Neural progenitor cell (in vitro differentiated cells): Measurements from ENCODE around the gene NAT8L. TPM values are rescaled to one million over a fixed set of nuclear protein-coding genes. Genes with fewer than 3 reads are reported as not detected.

Experiments used
- DNase-seq: peaks from one replicate; pipeline ENCODE4 v3.0.0-alpha.2; 2016; ENCODE audit warnings: low spot score
- H2AFZ ChIP-seq: fragments of 200-600 bp; sonication (generic); replicated peaks from 2 replicates; pipeline ENCODE4 v1.6.1; 2016; ENCODE audit warnings: antibody characterized with exemption
- H3F3A ChIP-seq: fragments of 200-600 bp; sonication (generic); 2 replicates; pipeline ENCODE4 v1.6.1; 2016; ENCODE audit warnings: antibody characterized with exemption, low read depth
- H3K27ac ChIP-seq: fragments of 200-600 bp; sonication (generic); 2 replicates; pipeline ENCODE4 v1.5.1; 2016; ENCODE audit warnings: mild to moderate bottlenecking
- H3K27me3 ChIP-seq: fragments of 200-600 bp; sonication (generic); 2 replicates; pipeline ENCODE4 v1.6.1; 2016; ENCODE audit warnings: mild to moderate bottlenecking, moderate library complexity
- H3K36me3 ChIP-seq: fragments of 200-600 bp; sonication (generic); 2 replicates; pipeline ENCODE4 v1.5.1; 2016
- H3K4me1 ChIP-seq: fragments of 200-600 bp; sonication (generic); 2 replicates; pipeline ENCODE4 v1.6.1; 2016; ENCODE audit warnings: mixed run types
- H3K4me2 ChIP-seq: fragments of 200-600 bp; sonication (generic); 2 replicates; pipeline ENCODE4 v1.6.1; 2016
- H3K4me3 ChIP-seq: fragments of 200-600 bp; sonication (generic); 2 replicates; pipeline ENCODE4 v1.5.1; 2016
- H3K79me2 ChIP-seq: fragments of 200-600 bp; sonication (generic); 2 replicates; pipeline ENCODE4 v1.6.1; 2016; ENCODE audit warnings: low read depth
- H3K9ac ChIP-seq: fragments of 200-600 bp; sonication (generic); 2 replicates; pipeline ENCODE4 v1.6.1; 2016
- H3K9me3 ChIP-seq: fragments of 200-600 bp; sonication (generic); 2 replicates; pipeline ENCODE4 v1.5.1; 2016; ENCODE audit warnings: low read depth
- H4K20me1 ChIP-seq: fragments of 200-600 bp; sonication (generic); 2 replicates; pipeline ENCODE4 v1.6.1; 2016; ENCODE audit warnings: low read depth
- H3K27ac Mint-ChIP-seq: 3 replicates; pipeline ENCODE4 v1.8.0; 2021; ENCODE audit warnings: mixed read lengths
- H3K27me3 Mint-ChIP-seq: 2 replicates; pipeline ENCODE4 v1.8.0; 2022; ENCODE audit warnings: low read depth, mild to moderate bottlenecking, inconsistent platforms, moderate library complexity, mixed read lengths; ENCODE audit not compliant: insufficient read depth
- H3K36me3 Mint-ChIP-seq: 3 replicates; pipeline ENCODE4 v1.8.0; 2021; ENCODE audit warnings: mixed read lengths
- H3K4me1 Mint-ChIP-seq: 3 replicates; pipeline ENCODE4 v1.8.0; 2021; ENCODE audit warnings: mixed read lengths
- H3K4me3 Mint-ChIP-seq: 3 replicates; pipeline ENCODE4 v1.8.0; 2021; ENCODE audit warnings: mild to moderate bottlenecking, moderate library complexity, mixed read lengths
- H3K9me3 Mint-ChIP-seq: 3 replicates; pipeline ENCODE4 v1.8.0; 2020; ENCODE audit warnings: mixed read lengths
- EZH2 ChIP-seq: fragments of 200-600 bp; sonication (generic); IDR thresholded peaks from 2 replicates; pipeline ENCODE4 v1.6.1; 2017; ENCODE audit warnings: antibody characterized with exemption, mild to moderate bottlenecking, moderate library complexity
- EZH2phosphoT487 ChIP-seq: fragments of 200-600 bp; sonication (generic); IDR thresholded peaks from 2 replicates; pipeline ENCODE4 v1.6.1; 2017; ENCODE audit warnings: antibody characterized with exemption
- total RNA-seq: library from RNA; depleted of rRNA; stranded (reverse); fragments of >200 nt; gene quantifications from 2 replicates; pipeline ENCODE4 v1.2.3, GENCODE V29; 2015; ENCODE audit warnings: low replicate concordance
- TF ChIP-seq, protein P1 (sequence below): fragments of 200-600 bp; sonication (generic); IDR thresholded peaks from 2 replicates; pipeline ENCODE4 v1.5.1; 2017; ENCODE audit warnings: antibody characterized with exemption, mild to moderate bottlenecking

The NAT8L gene
- total RNA-seq, 1 donor from 2014 or later = 0.62 TPM

DNA sequence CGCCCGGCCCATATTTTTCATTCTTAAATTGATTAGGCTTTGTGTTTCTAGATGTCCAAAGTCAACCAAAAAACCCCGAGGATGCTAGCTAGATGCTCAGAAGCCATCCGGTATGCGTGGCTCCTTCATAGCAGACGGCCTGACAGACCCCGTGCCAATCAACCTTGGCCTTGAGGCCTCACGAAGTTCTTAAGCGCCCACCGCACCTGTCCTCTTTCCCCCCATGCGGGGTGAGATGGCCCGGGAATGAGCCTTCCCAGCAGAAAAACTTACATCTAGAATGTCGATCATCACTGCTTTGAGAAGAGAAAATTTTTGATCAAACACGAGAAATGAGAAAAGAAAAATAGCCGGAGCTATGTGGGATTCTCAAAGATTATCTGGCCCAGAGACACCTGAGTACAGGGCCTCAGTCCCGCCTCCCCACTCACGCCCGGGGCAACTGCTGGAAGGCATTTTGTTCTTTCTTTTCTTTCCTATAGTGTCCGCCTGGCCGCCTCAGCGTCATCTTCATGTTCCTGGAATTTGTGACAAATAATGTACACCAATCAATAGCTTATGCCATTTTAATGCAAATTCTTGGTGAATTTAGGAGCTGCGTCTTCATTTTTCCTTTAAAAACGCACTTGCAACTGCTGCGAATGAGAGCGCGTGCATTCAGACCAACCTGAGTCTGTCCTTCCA is 1.6 kb upstream of the NAT8L start:
- TF ChIP-seq, protein P1, sequence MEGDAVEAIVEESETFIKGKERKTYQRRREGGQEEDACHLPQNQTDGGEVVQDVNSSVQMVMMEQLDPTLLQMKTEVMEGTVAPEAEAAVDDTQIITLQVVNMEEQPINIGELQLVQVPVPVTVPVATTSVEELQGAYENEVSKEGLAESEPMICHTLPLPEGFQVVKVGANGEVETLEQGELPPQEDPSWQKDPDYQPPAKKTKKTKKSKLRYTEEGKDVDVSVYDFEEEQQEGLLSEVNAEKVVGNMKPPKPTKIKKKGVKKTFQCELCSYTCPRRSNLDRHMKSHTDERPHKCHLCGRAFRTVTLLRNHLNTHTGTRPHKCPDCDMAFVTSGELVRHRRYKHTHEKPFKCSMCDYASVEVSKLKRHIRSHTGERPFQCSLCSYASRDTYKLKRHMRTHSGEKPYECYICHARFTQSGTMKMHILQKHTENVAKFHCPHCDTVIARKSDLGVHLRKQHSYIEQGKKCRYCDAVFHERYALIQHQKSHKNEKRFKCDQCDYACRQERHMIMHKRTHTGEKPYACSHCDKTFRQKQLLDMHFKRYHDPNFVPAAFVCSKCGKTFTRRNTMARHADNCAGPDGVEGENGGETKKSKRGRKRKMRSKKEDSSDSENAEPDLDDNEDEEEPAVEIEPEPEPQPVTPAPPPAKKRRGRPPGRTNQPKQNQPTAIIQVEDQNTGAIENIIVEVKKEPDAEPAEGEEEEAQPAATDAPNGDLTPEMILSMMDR = no peak
- TF ChIP-seq EZH2 (peak; percentile 11), EZH2phosphoT487 (no peak)
- Histone ChIP-seq H3K36me3 (no peaks in the 10 kb centered on the region), H3K27ac (no peak overlapping the region), H3K9me3 (no peaks in the 10 kb centered on the region), H3K4me1 (peaks cover 13% of the 10 kb centered on the region), H3K9ac (no peak overlapping the region), H3K27me3 (peaks cover 88% of the 10 kb centered on the region), H4K20me1 (peaks cover 26% of the 10 kb centered on the region), H3K79me2 (no peaks in the 10 kb centered on the region), H3F3A (peaks cover 16% of the 10 kb centered on the region), H3K4me3 (peak overlapping the region; percentile 69), H2AFZ (no peak overlapping the region), H3K4me2 (peak overlapping the region; percentile 74)
- Mint-ChIP-seq H3K4me3 (peak overlapping the region; percentile 90), H3K36me3 (no peaks in the 10 kb centered on the region), H3K9me3 (no peaks in the 10 kb centered on the region), H3K27ac (no peak overlapping the region), H3K4me1 (peaks cover 9% of the 10 kb centered on the region), H3K27me3 (peaks cover 18% of the 10 kb centered on the region)
- DNase-seq = no peak

DNA sequence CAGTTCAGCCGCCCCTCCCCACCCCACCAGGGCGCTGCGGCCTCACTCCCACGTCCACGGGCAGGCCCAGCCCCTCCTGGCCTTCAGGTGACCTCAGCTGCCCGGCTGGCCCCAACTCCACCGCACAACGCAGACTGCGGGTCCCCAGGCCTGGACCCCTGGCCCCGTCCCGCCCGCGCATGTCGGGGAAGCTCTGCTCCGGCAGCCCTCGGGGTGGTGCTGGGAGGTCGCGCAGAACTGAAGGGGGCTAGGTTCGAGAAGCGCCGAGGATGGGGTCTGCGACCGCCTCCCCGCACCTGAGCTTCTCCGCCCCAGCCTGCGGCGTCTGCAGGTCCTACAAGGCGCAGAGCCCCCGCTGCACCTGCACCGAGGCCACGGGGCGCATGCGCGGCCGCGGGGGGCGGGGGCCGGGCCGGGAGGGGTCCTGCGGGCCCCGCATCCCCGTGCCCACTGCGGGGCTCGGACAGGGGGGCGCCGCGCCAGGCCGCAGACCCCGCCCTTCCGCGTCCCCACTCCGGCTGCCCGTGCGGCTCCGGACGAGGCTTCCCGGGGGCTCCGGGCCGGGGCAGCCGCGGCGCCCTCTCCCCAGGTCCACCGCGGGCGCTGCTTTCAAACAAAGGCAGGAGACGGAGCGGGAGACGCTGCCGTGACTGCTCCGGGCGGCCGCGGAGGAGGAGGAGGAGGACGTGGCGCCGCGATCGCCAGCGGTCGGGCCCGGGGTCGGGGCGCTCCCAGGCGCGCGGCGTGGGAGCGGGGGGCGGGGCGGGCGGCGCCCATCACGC is 672 bp upstream of the NAT8L start:
- no peak overlapping the region for H3K27ac Mint-ChIP-seq
- Histone ChIP-seq H3K4me3 (peak overlapping the region; percentile 69), H3K4me1 (peaks cover 13% of the 10 kb centered on the region), H3K9me3 (no peaks in the 10 kb centered on the region), H4K20me1 (peaks cover 26% of the 10 kb centered on the region), H2AFZ (peak overlapping the region; percentile 85), H3K9ac (no peak overlapping the region), H3K4me2 (peak overlapping the region; percentile 74), H3F3A (peaks cover 16% of the 10 kb centered on the region), H3K79me2 (no peaks in the 10 kb centered on the region), H3K36me3 (no peaks in the 10 kb centered on the region), H3K27ac (no peak overlapping the region), H3K27me3 (peaks cover 82% of the 10 kb centered on the region)
- DNase-seq = peak; percentile 72
- H3K9me3 Mint-ChIP-seq = no peaks in the 10 kb centered on the region
- H3K4me1 Mint-ChIP-seq = peaks cover 9% of the 10 kb centered on the region
- peak overlapping the region; percentile 90 for H3K4me3 Mint-ChIP-seq
- H3K36me3 Mint-ChIP-seq = no peaks in the 10 kb centered on the region
- peaks cover 18% of the 10 kb centered on the region for H3K27me3 Mint-ChIP-seq
- TF ChIP-seq EZH2phosphoT487 (peak; percentile 71), EZH2 (peak; percentile 74)
- TF ChIP-seq, protein P1 = no peak

DNA sequence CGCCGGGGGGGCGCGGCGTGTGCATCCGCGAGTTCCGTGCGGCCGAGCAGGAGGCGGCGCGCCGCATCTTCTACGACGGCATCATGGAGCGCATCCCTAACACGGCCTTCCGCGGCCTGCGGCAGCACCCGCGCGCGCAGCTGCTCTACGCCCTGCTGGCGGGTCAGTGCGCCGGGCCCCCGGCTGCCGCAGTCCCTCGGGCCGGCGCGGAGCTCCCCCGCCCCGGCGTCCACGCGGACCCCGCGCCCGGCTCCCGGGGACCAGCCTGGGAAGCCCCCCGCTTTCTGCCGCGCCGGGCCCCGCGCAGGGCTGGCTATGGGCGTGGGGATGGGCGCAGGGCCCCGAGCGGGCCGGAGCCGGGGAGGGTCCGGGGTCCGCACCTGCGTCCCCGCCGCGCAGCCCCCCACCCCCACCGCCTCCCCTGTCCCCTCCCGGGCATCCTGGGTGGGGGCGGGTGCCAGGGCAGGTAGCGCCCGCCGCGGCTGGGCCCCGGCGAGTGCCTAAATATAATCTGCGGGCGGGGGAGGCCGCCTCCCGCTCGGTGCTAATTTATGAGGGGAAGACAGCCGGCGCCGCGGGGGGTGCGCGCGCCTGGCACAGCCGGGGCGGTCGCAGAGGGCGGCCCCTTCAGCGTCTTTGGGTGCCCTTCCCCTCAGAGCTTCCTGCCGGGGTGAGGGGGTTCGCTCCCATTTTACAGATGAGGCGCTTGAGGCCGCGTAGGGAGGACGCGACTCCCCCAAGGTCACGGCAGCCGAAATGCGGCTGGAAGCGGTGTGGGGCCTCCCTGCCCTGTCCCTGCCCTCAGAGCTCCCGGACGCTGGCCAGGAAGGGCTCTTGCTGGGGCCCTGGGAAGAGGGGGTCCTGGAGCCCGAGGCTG is 837 bp downstream of the NAT8L start:
- Histone ChIP-seq H2AFZ (no peak overlapping the region), H3K9me3 (no peaks in the 10 kb centered on the region), H3K27me3 (peaks cover 70% of the 10 kb centered on the region), H3K36me3 (no peaks in the 10 kb centered on the region), H3K4me3 (peak overlapping the region; percentile 40), H3K27ac (no peak overlapping the region), H3K4me2 (peak overlapping the region; percentile 84), H3K9ac (no peak overlapping the region), H3F3A (peaks cover 16% of the 10 kb centered on the region), H3K4me1 (peaks cover 13% of the 10 kb centered on the region), H3K79me2 (no peaks in the 10 kb centered on the region), H4K20me1 (peaks cover 30% of the 10 kb centered on the region)
- Mint-ChIP-seq H3K4me3 (peak overlapping the region; percentile 70), H3K4me1 (peaks cover 11% of the 10 kb centered on the region), H3K27me3 (peaks cover 17% of the 10 kb centered on the region), H3K9me3 (no peaks in the 10 kb centered on the region), H3K36me3 (no peaks in the 10 kb centered on the region), H3K27ac (no peak overlapping the region)
- TF ChIP-seq EZH2phosphoT487 (peak; percentile 83), EZH2 (peak; percentile 92)
- TF ChIP-seq, protein P1 = no peak
- peak; percentile 68 for DNase-seq
